ENCODE results near the gene VMAC. TPM values are rescaled to one million over a fixed set of nuclear protein-coding genes. Genes with fewer than 3 reads are reported as not detected.

VMAC gene
- total and polyA plus RNA-seq, 2 donors (not counting 3 experiments of a cell fraction or from before 2014, with no cell fraction given): 4.7 to 6.9 TPM

DNA sequence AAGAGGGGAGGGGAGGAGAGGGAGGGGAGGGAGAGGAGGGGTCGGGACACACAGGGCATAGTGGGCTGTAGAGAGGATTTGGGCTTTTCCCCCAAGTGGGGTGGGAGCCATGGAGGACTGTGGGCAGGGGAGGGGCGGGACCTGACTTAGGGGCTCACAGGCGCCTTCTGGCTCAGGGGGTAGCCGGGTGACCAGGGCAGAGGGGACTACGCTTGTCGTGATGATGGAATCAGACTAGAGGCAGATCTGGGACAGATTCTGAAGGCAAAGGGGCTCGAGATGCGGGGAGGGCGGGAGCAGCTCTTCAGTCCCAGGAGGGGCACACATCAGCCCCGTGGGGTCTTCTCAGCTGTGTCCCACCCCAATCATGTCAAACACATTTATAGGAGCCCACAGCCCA lies 14.6 kb upstream of the VMAC start:
- no peak for TF ChIP-seq EZH2 (IDR thresholded peaks at IDR 0.05; ENCODE audit: borderline replicate concordance, low read depth, low read length, severe bottlenecking)
- TF ChIP-seq MYC (IDR thresholded peaks at IDR 0.05; ENCODE audit: low read depth, low read length): no peak
- TF ChIP-seq FOS (IDR thresholded peaks at IDR 0.05; ENCODE audit: borderline replicate concordance, insufficient read depth, low read length): no peak
- no peak for TF ChIP-seq POLR2AphosphoS5 (IDR thresholded peaks at IDR 0.05; ENCODE audit: insufficient read depth, low read depth, low read length)
- TF ChIP-seq, protein P1, sequence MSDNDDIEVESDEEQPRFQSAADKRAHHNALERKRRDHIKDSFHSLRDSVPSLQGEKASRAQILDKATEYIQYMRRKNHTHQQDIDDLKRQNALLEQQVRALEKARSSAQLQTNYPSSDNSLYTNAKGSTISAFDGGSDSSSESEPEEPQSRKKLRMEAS (IDR thresholded peaks at IDR 0.05; ENCODE audit: insufficient read depth, insufficient read length): no peak
- TF ChIP-seq, protein P2, sequence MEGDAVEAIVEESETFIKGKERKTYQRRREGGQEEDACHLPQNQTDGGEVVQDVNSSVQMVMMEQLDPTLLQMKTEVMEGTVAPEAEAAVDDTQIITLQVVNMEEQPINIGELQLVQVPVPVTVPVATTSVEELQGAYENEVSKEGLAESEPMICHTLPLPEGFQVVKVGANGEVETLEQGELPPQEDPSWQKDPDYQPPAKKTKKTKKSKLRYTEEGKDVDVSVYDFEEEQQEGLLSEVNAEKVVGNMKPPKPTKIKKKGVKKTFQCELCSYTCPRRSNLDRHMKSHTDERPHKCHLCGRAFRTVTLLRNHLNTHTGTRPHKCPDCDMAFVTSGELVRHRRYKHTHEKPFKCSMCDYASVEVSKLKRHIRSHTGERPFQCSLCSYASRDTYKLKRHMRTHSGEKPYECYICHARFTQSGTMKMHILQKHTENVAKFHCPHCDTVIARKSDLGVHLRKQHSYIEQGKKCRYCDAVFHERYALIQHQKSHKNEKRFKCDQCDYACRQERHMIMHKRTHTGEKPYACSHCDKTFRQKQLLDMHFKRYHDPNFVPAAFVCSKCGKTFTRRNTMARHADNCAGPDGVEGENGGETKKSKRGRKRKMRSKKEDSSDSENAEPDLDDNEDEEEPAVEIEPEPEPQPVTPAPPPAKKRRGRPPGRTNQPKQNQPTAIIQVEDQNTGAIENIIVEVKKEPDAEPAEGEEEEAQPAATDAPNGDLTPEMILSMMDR (IDR thresholded peaks at IDR 0.05; ENCODE audit: extremely low read depth in 1 of 2, insufficient read depth in 1 of 2, low read depth in 1 of 2, low read length in 2 of 2): no peak
- no peak for TF ChIP-seq JUN (IDR thresholded peaks at IDR 0.05; ENCODE audit: borderline replicate concordance, insufficient read depth, insufficient read length, low read depth)
- no peak for TF ChIP-seq POLR2A (IDR thresholded peaks at IDR 0.05; ENCODE audit: low read depth, low read length)
- no peak for TF ChIP-seq GATA2 (IDR thresholded peaks at IDR 0.05; ENCODE audit: insufficient read depth, insufficient read length, low read depth, low read length)
- CTCF ChIA-PET: interaction anchor here (1.6 to 5.0 kb wide), 3 partner anchors 8 to 86 kb away, joined by 5 to 76 read pairs (median 10); partner anchors contain the start of gene NRTN

More for the DNA sequence above, 14.6 kb upstream of the VMAC start:
- intact Hi-C loops (cut with micrococcal nuclease): no loop called here
- Histone ChIP-seq H3K9me3 (replicated peaks; ENCODE audit: control insufficient read depth, insufficient read depth, low read length) (no peaks in the 10 kb centered on the region), H3K27ac (ENCODE audit: insufficient read depth, low read depth, low read length) (no peak overlapping the region), H3K79me2 (ENCODE audit: control insufficient read depth, insufficient read depth, low read length) (no peaks in the 10 kb centered on the region), H3K36me3 (ENCODE audit: control insufficient read depth in 2 of 2, extremely low read depth in 1 of 2, insufficient read depth in 2 of 2, low read length in 2 of 2) (no peaks in the 10 kb centered on the region), H4K20me1 (replicated peaks; ENCODE audit: control insufficient read depth, extremely low read depth, insufficient read depth, low read length) (no peaks in the 10 kb centered on the region), H2AFZ (ENCODE audit: low read depth, low read length) (no peak overlapping the region), H3K4me2 (ENCODE audit: insufficient read depth, low read length) (no peak overlapping the region), H3K9me1 (replicated peaks; ENCODE audit: control insufficient read depth, extremely low read depth, insufficient read depth, low read length) (no peaks in the 10 kb centered on the region), H3K4me1 (ENCODE audit: control insufficient read depth, extremely low read depth, insufficient read depth, low read length) (peaks cover 13% of the 10 kb centered on the region), H3K27me3 (ENCODE audit: control insufficient read depth in 2 of 2, insufficient read depth in 2 of 2, low read length in 2 of 2) (no peaks in the 10 kb centered on the region), H3K4me3 (replicated peaks in 1 of 3; ENCODE audit: insufficient read depth in 1 of 3, low read depth in 1 of 3, low read length in 3 of 3) (no peak overlapping the region), H3K9ac (replicated peaks; ENCODE audit: extremely low read depth, insufficient read depth, low read length) (no peak overlapping the region)
- FAIRE-seq: no peak
- dilution Hi-C loops (cut with MboI; ENCODE audit: extremely low pct_ligation_motif_present, low sequenced_read_pairs): no loop called here
- POLR2A ChIA-PET: interaction anchor here (0.7 kb wide), 1 partner anchor 62 kb away, joined by 3 read pairs; no protein-coding TSS in a partner anchor
- no peak for DNase-seq (ENCODE audit: low read depth, low spot score)
- BruUV-seq (replicated peaks): no TSS peak
